G401 (cell line): ENCODE results near the gene TGFBRAP1. TPM values are rescaled to one million over a fixed set of nuclear protein-coding genes. Genes with fewer than 3 reads are reported as not detected.

Source experiments
- DNase-seq: peaks from one replicate; pipeline ENCODE4 v3.0.0-alpha.2; 2015; ENCODE audit warnings: low spot score
- in situ Hi-C: cut with HindIII; loops from 2 replicates; pipeline ENCODE4 v1.10.0; 2016; ENCODE audit warnings: low sequenced_read_pairs, mixed read lengths
- total RNA-seq: library from RNA; depleted of rRNA; stranded (reverse); fragments of >200 nt; shearing (Covaris generic); gene quantifications from 2 replicates; pipeline ENCODE4 v1.2.3, GENCODE V29; 2014

TGFBRAP1 gene
- total RNA-seq, 1 experiment from 2014 or later: 30.4 TPM

- DNase-seq: no peak
- in situ Hi-C loops: no loop called here
Measured at GRCh38 chr2:105249891-105250290, 79.6 kb downstream of the TGFBRAP1 start.

DNA sequence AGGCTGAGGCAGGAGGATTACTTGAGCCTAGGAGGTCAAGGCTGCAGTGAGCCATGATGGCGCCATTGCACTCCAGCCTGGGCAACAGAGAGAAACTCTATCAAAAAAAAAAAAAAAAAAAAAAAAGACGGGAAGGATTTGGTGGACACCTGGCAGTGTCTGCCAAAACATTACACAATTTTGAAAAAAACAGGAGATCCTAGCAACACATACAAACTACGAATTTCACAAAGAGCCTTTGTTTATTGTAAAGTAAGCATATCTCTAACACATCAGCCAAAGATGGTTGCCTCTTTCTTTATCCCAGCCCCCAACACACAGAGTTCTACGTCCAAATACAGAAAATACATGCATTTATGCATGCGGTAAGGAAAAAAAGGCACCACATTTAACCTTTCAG is 80.4 kb downstream of the TGFBRAP1 start:
- in situ Hi-C loops: no loop called here
- no peak for DNase-seq

DNA sequence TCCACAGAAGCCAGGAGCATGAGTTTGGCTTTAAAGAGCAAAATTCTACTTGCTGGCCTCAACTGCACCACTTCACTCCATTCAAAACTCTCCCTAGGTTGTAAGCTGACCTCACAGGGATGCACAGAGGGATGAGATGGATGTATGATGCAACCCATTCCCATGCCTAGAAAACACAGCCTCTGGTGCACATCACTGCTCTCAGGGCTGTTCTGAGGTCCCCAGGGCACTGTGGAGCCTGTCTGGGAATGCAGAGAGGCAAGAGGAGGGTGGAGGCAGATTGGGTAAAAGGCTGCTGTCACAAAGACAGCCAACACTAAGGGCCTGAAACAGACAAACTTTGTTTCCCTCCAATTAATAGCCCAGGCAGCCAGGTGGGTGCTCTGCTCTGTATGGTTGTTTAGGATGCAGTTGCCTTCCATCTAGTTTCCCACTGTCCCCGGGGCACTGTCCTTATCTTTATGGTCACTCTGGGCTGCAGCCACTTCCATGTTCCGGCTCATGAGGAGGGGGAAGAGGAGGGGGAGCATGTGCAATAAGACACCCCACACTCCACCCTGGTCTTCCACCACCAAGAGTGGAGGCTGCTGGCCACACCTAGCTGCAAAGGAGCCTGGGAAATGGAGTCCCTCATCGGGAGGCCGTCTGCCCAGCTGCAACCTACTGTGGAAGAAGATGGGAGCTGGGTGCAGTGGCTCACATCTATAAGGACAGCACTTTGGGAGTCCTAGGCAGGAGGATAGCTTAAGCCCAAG is 81.0 kb downstream of the TGFBRAP1 start:
- DNase-seq: no peak

GRCh38 chr2:105244451-105244850 is 85.1 kb downstream of the TGFBRAP1 start:
- DNase-seq: no peak
- in situ Hi-C loops: loop anchor here (5.0 kb wide), 1 partner anchor 42 kb away; no protein-coding TSS in a partner anchor

More for the DNA sequence above, 81.0 kb downstream of the TGFBRAP1 start:
- in situ Hi-C loops: no loop called here

- in situ Hi-C loops: loop anchor here (5.0 kb wide), 1 partner anchor 42 kb away; no protein-coding TSS in a partner anchor
Measured at GRCh38 chr2:105243961-105244360, 85.6 kb downstream of the TGFBRAP1 start.

GRCh38 chr2:105242286-105242993 is 87.1 kb downstream of the TGFBRAP1 start:
- in situ Hi-C loops: loop anchor here (5.0 kb wide), 1 partner anchor 40 kb away; no protein-coding TSS in a partner anchor
- no peak for DNase-seq

More at GRCh38 chr2:105243961-105244360, 85.6 kb downstream of the TGFBRAP1 start:
- no peak for DNase-seq

DNA sequence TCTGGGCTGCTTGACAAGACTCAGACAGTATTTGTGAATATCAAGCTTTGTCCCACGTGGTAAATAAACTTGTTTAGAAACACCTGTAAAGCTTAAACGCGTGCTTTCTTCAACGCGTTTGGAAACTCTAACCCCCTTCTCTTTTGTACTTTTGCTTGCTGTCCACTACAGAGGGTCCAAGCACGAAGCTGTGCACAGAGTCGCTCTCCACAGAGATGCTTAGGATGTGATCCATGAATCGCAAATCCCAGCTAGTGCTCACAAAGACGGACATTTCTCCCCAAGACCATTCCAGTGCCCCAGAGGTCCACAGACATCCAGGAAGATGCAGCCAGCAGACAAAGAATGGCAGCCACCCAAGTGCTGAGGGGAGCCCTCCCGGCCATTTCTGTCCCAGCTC is 88.1 kb downstream of the TGFBRAP1 start, which contains the start of gene GPR45:
GPR45 (plus strand) TSS at position 301 of the 400 bp plus-strand sequence. CDS start 116 bp downstream, outside the sequence.
- no peak for DNase-seq
- in situ Hi-C loops: loop anchor here (5.0 kb wide), 1 partner anchor 39 kb away; no protein-coding TSS in a partner anchor

GRCh38 chr2:105239924-105240323 is 89.6 kb downstream of the TGFBRAP1 start:
- in situ Hi-C loops: loop anchor here (5.0 kb wide), 1 partner anchor 38 kb away; no protein-coding TSS in a partner anchor
- no peak for DNase-seq

DNA sequence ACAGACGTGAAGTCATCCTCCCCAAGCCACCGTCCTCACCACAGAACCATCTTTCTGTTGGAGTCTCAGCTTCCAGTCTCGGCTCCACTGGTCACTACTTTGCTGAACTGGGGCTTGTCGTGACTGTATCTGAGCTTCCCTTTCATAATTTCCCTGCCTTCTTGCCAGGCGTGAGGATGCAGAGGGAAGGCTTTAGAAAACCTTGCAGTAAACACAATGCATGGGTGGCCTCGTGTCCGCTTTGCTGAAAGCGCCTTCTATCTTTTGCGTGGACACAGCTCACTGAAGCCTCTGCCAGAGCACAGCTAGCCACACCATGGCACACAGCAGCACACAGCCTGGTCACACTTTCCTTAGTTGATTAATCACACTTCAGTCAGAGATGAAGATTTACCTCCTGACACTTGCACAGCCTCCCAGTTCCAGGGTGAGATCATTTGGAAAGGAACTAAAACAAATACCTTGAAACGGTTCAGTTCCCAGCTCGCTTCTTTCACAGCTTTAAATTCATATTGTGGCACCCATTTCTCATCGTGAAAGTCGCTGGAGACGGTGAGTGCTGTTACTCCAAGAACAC is 90.8 kb downstream of the TGFBRAP1 start:
- in situ Hi-C loops: no loop called here
- DNase-seq: no peak

- no peak for DNase-seq
- in situ Hi-C loops: no loop called here
Measured at GRCh38 chr2:105237045-105237765, 92.3 kb downstream of the TGFBRAP1 start.

- in situ Hi-C loops: no loop called here
- no peak for DNase-seq
Measured at GRCh38 chr2:105236060-105236424, 93.5 kb downstream of the TGFBRAP1 start.

GRCh38 chr2:105235388-105236059 is 94.0 kb downstream of the TGFBRAP1 start:
- in situ Hi-C loops: no loop called here
- peak; percentile 64 for DNase-seq

- DNase-seq: no peak
- in situ Hi-C loops: no loop called here
Measured at GRCh38 chr2:105231232-105231619, 98.3 kb downstream of the TGFBRAP1 start.

- DNase-seq: no peak
- in situ Hi-C loops: no loop called here
Measured at GRCh38 chr2:105224444-105224843, 105.1 kb downstream of the TGFBRAP1 start.

DNA sequence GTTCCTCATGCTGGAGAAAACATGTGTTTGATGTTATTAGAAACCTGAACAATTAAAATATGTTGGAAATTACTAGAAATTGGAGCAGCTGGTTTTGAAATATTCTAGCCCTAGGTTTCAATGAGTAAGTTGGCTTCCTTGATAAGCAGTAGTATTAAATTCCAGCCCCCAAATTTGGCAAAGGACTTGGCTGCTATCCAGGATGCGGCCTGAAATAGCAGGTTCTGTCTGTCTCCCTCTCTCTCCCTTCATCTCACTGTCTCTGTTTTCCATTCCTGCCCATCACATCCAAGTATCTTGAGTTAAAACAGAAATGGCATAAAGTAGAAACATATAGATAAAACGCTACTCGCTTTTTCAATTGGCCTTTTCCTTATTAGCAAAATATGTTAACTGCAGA is 108.9 kb downstream of the TGFBRAP1 start:
- in situ Hi-C loops: no loop called here
- no peak for DNase-seq

DNA sequence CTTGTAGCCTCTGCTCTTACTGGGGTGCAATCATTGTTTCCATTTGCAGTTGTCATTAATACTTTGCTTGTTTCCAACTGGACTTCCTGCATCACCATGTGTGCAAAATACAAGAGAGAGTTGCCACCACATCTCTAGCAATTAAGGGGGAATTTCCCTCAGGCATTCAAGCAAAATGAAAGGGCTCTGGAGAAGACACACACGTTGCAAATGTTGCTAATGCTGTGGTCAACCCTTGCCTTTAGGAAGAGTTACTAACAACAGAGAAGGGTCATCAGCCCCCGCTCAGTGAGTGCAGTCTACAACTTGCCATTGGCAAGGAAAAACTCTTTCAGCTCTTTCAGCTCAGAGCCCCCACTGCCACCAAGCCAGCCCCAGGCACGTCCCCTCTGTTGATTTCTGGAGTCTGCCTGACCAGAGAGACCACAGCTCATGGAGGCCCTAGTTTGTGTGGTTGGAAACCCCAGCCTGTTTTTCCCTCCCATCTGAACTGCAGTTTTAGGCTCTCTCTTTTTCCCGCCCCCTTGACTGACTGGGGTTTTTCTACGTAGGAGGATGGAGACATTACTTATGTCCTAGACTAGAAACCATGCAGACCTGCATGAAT is 113.8 kb downstream of the TGFBRAP1 start:
- in situ Hi-C loops: no loop called here

More for the DNA sequence above, 113.8 kb downstream of the TGFBRAP1 start:
- no peak for DNase-seq
